ENCODE data around the gene PTPRCAP. TPM values are rescaled to one million over a fixed set of nuclear protein-coding genes. Genes with fewer than 3 reads are reported as not detected.

Gene PTPRCAP
- total and polyA plus RNA-seq, 9 of the 15 experiments (the other 6 are each of a cell fraction or from before 2014, with no cell fraction given) = 0.22 to 2.0 (median 1.1) TPM; not detected in 4

DNA sequence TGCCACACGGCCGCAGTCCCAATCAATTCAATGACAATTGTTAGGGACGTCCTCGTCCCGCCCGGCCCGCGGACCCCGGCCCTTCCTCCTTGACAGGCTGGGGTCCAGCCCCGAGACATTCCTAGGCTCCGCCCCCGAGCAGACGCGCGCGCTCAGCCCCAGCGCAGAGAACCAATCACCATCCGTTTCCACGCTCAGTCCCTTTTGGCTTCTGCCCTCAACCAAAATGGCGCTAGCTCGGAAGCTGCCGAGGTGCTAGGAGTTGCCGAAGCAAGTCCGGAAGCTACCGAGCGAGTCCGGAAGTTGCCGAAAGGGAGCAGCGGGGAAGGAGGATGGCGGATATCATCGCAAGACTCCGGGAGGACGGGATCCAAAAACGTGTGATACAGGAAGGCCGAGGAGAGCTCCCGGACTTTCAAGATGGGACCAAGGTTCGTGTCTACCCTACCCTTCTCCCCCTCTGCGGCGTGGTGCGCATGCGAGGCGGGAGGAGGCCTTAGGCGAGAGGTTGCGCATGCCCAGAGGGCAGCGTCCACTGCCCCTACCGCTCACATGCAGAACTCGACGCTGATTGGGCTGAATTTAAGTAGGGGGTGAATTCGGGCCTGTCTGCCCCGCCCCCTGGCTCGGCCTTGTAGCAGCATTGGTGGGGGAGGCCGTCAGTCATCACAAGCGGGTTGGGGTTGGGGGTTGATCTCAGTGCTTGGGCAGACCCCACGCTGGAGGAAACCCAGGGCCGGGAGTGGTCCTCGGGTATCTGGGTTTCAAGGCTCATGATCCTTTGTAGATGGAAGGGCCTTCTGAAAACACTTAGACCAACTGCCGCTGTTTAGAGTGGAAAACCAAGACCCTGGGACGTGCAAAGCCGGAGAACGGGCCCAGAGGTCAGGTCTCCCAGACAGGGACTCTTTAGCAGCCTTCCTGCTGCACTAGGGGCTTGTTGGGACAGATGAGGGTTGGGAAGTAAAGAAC lies 45.6 kb upstream of the PTPRCAP start, which contains the start of gene AIP (continued):
- TF ChIP-seq TOE1 (IDR thresholded peaks at IDR 0.05; ENCODE audit: borderline replicate concordance) (0 out of 2 replicates have a peak, but pooled peaks have one; percentile 42), TOE1 (CRISPR knock-in tag; IDR thresholded peaks at IDR 0.05; ENCODE audit: borderline replicate concordance, low read depth) (peak; percentile 99), GTF2F1 (IDR thresholded peaks at IDR 0.05; ENCODE audit: low read depth, low read length) (0 out of 2 replicates have a peak, but pooled peaks have one; percentile 40), MBD2 (IDR thresholded peaks at IDR 0.05; ENCODE audit: borderline replicate concordance, low read depth) (peak; percentile 62; the same call in 1 of the 2 replicates), FOXA1 (IDR thresholded peaks at IDR 0.05; ENCODE audit: borderline replicate concordance) (no peak), KLF6 (CRISPR knock-in tag; IDR thresholded peaks at IDR 0.05; ENCODE audit: borderline replicate concordance) (no peak; the same call in 1 of the 2 replicates), ETV6 (IDR thresholded peaks at IDR 0.05; ENCODE audit: borderline replicate concordance in 1 of 2, low read depth in 2 of 2, low read length in 1 of 2) (no peak), ETV6 (CRISPR knock-in tag; IDR thresholded peaks at IDR 0.05; ENCODE audit: borderline replicate concordance) (peak; percentile 97; the same call in 1 of the 2 replicates), TCF15 (CRISPR knock-in tag; IDR thresholded peaks at IDR 0.05) (no peak), ZNF830 (CRISPR knock-in tag; IDR thresholded peaks at IDR 0.05) (peak; percentile 28; the same call in 1 of the 2 replicates), ZNF592 (IDR thresholded peaks at IDR 0.05) (peak; percentile 91), BRF1 (IDR thresholded peaks at IDR 0.05; ENCODE audit: borderline replicate concordance, extremely low read depth, insufficient read length) (no peak), RCOR1 (IDR thresholded peaks at IDR 0.05; ENCODE audit: borderline replicate concordance in 1 of 2, low read depth in 2 of 2, low read length in 2 of 2) (peak in 1 of 2 experiments; percentile 26; a peak in 1 of 4 replicates)
- TF ChIP-seq, protein P1, sequence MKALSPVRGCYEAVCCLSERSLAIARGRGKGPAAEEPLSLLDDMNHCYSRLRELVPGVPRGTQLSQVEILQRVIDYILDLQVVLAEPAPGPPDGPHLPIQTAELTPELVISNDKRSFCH (CRISPR knock-in tag; IDR thresholded peaks at IDR 0.05) = no peak
- TF ChIP-seq, protein P1 (tag; IDR thresholded peaks at IDR 0.05) = peak; percentile 77; the same call in 1 of the 2 replicates
- TF ChIP-seq, protein P2, sequence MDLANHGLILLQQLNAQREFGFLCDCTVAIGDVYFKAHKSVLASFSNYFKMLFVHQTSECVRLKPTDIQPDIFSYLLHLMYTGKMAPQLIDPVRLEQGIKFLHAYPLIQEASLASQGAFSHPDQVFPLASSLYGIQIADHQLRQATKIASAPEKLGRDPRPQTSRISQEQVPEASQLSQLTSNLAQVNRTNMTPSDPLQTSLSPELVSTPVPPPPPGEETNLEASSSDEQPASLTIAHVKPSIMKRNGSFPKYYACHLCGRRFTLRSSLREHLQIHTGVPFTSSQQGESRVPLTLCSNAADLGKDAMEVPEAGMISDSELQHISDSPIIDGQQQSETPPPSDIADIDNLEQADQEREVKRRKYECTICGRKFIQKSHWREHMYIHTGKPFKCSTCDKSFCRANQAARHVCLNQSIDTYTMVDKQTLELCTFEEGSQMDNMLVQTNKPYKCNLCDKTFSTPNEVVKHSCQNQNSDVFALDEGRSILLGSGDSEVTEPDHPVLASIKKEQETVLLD (IDR thresholded peaks at IDR 0.05) = peak; percentile 98
